Erythroblast (primary cell): ENCODE measurements around the gene NOD2.

Experiments
- GATA1 ChIP-seq: IDR thresholded peaks from 2 replicates; pipeline ENCODE4 v1.6.1; 2011; ENCODE audit warnings: low read depth, mild to moderate bottlenecking, control low read depth, low read length, moderate library complexity
- POLR2A ChIP-seq: IDR thresholded peaks from 2 replicates; pipeline ENCODE4 v1.6.1; 2011; ENCODE audit warnings: mild to moderate bottlenecking, low read length

DNA sequence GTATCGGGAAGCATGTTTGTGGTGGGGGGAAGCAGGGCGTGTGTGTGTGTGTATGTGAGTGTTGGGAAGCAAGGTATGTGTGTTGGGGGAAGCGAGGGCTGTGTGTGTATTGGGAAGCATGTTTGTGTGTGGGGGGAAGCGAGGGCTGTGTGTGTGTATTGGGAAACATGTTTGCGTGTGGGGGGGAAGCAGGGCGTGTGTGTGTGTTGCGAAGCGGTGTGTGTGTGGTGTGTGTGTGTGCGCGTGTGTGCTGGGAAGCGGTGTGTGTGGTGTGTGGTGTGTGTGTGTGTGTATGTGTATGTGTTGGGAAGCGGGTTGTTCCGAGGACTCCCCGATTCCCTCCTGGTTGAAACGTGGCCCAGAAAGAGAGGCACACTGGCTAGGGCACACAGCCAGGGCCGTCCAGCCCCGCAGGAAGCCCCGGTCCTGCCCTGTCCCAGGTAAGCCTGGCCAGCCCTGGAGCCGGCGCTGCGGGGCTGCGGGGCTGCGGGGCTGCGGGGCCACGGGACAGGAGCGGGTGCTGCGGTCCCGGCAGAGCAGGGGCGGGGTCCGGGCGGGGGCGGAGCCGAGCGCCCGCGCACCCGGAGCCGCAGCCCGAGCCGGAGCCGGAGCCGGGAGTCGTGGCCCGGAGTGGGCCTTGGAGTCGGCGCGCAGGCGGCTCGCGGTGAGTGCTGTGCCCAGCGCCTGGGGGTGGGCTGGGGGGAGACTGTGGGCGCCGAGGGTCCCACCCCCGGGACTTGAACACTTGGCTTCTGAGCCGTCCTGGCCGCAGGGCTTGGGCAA lies at the start of gene NOD2:
- TF ChIP-seq POLR2A (no peak), GATA1 (no peak)
